T-helper 2 cell treated with Interferon-gamma antibody and Interleukin-4, amounts not matched to agents 5 μg/mL and 100 μg/mL, for 36 hours (primary cell): ENCODE measurements around the gene PHLPP1.

Source experiments
- DNase-seq: peaks from one replicate; pipeline ENCODE4 v3.0.0; 2021; ENCODE audit warnings: low spot score
- H3K27ac Mint-ChIP-seq: one replicate; pipeline ENCODE4 v1.8.0; 2021; ENCODE audit warnings: mild to moderate bottlenecking, mixed read lengths
- H3K27me3 Mint-ChIP-seq: one replicate; pipeline ENCODE4 v1.8.0; 2021; ENCODE audit warnings: low read depth, mixed read lengths
- H3K36me3 Mint-ChIP-seq: one replicate; pipeline ENCODE4 v1.8.0; 2021; ENCODE audit warnings: low read depth, mixed read lengths
- H3K4me1 Mint-ChIP-seq: one replicate; pipeline ENCODE4 v1.8.0; 2021; ENCODE audit warnings: low read depth, mixed read lengths
- H3K4me3 Mint-ChIP-seq: one replicate; pipeline ENCODE4 v1.8.0; 2022; ENCODE audit warnings: mild to moderate bottlenecking, moderate library complexity, mixed read lengths
- H3K9me3 Mint-ChIP-seq: one replicate; pipeline ENCODE4 v1.8.0; 2021; ENCODE audit warnings: mixed read lengths

The PHLPP1 gene

GRCh38 chr18:62741584-62741983, 26.2 kb downstream of the PHLPP1 start:
- DNase-seq = no peak
- H3K36me3 Mint-ChIP-seq = no peaks in the 10 kb centered on the region
- H3K4me1 Mint-ChIP-seq = peaks cover 21% of the 10 kb centered on the region
- H3K4me3 Mint-ChIP-seq = no peak overlapping the region
- H3K9me3 Mint-ChIP-seq = no peaks in the 10 kb centered on the region
- H3K27ac Mint-ChIP-seq = no peak overlapping the region
- H3K27me3 Mint-ChIP-seq = no peaks in the 10 kb centered on the region

- no peak overlapping the region for H3K4me3 Mint-ChIP-seq
- H3K36me3 Mint-ChIP-seq = peaks cover 2% of the 10 kb centered on the region
- H3K27me3 Mint-ChIP-seq = no peaks in the 10 kb centered on the region
- H3K27ac Mint-ChIP-seq = no peak overlapping the region
- H3K9me3 Mint-ChIP-seq = peaks cover under 1% of the 10 kb centered on the region
- peaks cover 21% of the 10 kb centered on the region for H3K4me1 Mint-ChIP-seq
- no peak for DNase-seq
These were observed 29.0 kb downstream of the PHLPP1 start for GRCh38 chr18:62744076-62744968.

- Mint-ChIP-seq H3K36me3 (peaks cover 7% of the 10 kb centered on the region), H3K4me3 (no peak overlapping the region), H3K9me3 (peaks cover 3% of the 10 kb centered on the region), H3K4me1 (peaks cover 22% of the 10 kb centered on the region), H3K27me3 (no peaks in the 10 kb centered on the region), H3K27ac (no peak overlapping the region)
- no peak for DNase-seq
These were observed 29.9 kb downstream of the PHLPP1 start for GRCh38 chr18:62745089-62745751.

- DNase-seq = no peak
- Mint-ChIP-seq H3K4me3 (no peak overlapping the region), H3K9me3 (peaks cover 3% of the 10 kb centered on the region), H3K27me3 (no peaks in the 10 kb centered on the region), H3K27ac (no peak overlapping the region), H3K36me3 (peaks cover 7% of the 10 kb centered on the region), H3K4me1 (peaks cover 22% of the 10 kb centered on the region)
These were observed 34.0 kb downstream of the PHLPP1 start for GRCh38 chr18:62749389-62749788.

GRCh38 chr18:62751341-62751821, 36.0 kb downstream of the PHLPP1 start:
- Mint-ChIP-seq H3K4me1 (peaks cover 15% of the 10 kb centered on the region), H3K27me3 (no peaks in the 10 kb centered on the region), H3K27ac (no peak overlapping the region), H3K4me3 (no peak overlapping the region), H3K9me3 (peaks cover 3% of the 10 kb centered on the region), H3K36me3 (peaks cover 9% of the 10 kb centered on the region)
- no peak for DNase-seq

- Mint-ChIP-seq H3K9me3 (peaks cover 3% of the 10 kb centered on the region), H3K36me3 (peaks cover 9% of the 10 kb centered on the region), H3K4me1 (peaks cover 15% of the 10 kb centered on the region), H3K27me3 (no peaks in the 10 kb centered on the region), H3K27ac (no peak overlapping the region), H3K4me3 (no peak overlapping the region)
- DNase-seq = no peak
These were observed 36.6 kb downstream of the PHLPP1 start for GRCh38 chr18:62751977-62752376.

GRCh38 chr18:62754026-62754425, 38.7 kb downstream of the PHLPP1 start:
- Mint-ChIP-seq H3K4me1 (peaks cover 18% of the 10 kb centered on the region), H3K36me3 (peaks cover 8% of the 10 kb centered on the region), H3K9me3 (peaks cover 3% of the 10 kb centered on the region), H3K27me3 (no peaks in the 10 kb centered on the region), H3K27ac (no peak overlapping the region), H3K4me3 (no peak overlapping the region)
- no peak for DNase-seq

GRCh38 chr18:62755454-62755853, 40.1 kb downstream of the PHLPP1 start:
- no peak overlapping the region for H3K4me3 Mint-ChIP-seq
- peaks cover 3% of the 10 kb centered on the region for H3K36me3 Mint-ChIP-seq
- no peak overlapping the region for H3K27ac Mint-ChIP-seq
- no peaks in the 10 kb centered on the region for H3K9me3 Mint-ChIP-seq
- DNase-seq = no peak
- H3K27me3 Mint-ChIP-seq = no peaks in the 10 kb centered on the region
- peaks cover 15% of the 10 kb centered on the region for H3K4me1 Mint-ChIP-seq

GRCh38 chr18:62755946-62756345, 40.6 kb downstream of the PHLPP1 start:
- Mint-ChIP-seq H3K27ac (no peak overlapping the region), H3K4me1 (peaks cover 11% of the 10 kb centered on the region)

GRCh38 chr18:62757399-62758010, 42.2 kb downstream of the PHLPP1 start:
- Mint-ChIP-seq H3K4me1 (peaks cover 5% of the 10 kb centered on the region), H3K27me3 (no peaks in the 10 kb centered on the region), H3K4me3 (no peak overlapping the region), H3K27ac (no peak overlapping the region), H3K36me3 (peaks cover 3% of the 10 kb centered on the region), H3K9me3 (no peaks in the 10 kb centered on the region)
- DNase-seq = no peak

More at GRCh38 chr18:62755946-62756345, 40.6 kb downstream of the PHLPP1 start:
- H3K4me3 Mint-ChIP-seq = no peak overlapping the region
- H3K9me3 Mint-ChIP-seq = no peaks in the 10 kb centered on the region
- H3K27me3 Mint-ChIP-seq = no peaks in the 10 kb centered on the region
- DNase-seq = no peak
- peaks cover 3% of the 10 kb centered on the region for H3K36me3 Mint-ChIP-seq

GRCh38 chr18:62758591-62758990, 43.2 kb downstream of the PHLPP1 start:
- H3K9me3 Mint-ChIP-seq = no peaks in the 10 kb centered on the region
- DNase-seq = no peak
- H3K27ac Mint-ChIP-seq = no peak overlapping the region
- peaks cover 3% of the 10 kb centered on the region for H3K36me3 Mint-ChIP-seq
- H3K27me3 Mint-ChIP-seq = no peaks in the 10 kb centered on the region
- no peak overlapping the region for H3K4me3 Mint-ChIP-seq
- H3K4me1 Mint-ChIP-seq = peaks cover 10% of the 10 kb centered on the region

- no peak overlapping the region for H3K27ac Mint-ChIP-seq
- no peaks in the 10 kb centered on the region for H3K27me3 Mint-ChIP-seq
- H3K36me3 Mint-ChIP-seq = peaks cover 3% of the 10 kb centered on the region
- peaks cover 12% of the 10 kb centered on the region for H3K4me1 Mint-ChIP-seq
- no peak overlapping the region for H3K4me3 Mint-ChIP-seq
- no peaks in the 10 kb centered on the region for H3K9me3 Mint-ChIP-seq
- no peak for DNase-seq
These were observed 44.5 kb downstream of the PHLPP1 start for GRCh38 chr18:62759704-62760402.

GRCh38 chr18:62760403-62760734, 45.0 kb downstream of the PHLPP1 start:
- H3K4me1 Mint-ChIP-seq = peaks cover 12% of the 10 kb centered on the region
- H3K36me3 Mint-ChIP-seq = no peaks in the 10 kb centered on the region
- H3K9me3 Mint-ChIP-seq = no peaks in the 10 kb centered on the region
- no peak for DNase-seq
- H3K4me3 Mint-ChIP-seq = no peak overlapping the region
- no peak overlapping the region for H3K27ac Mint-ChIP-seq
- no peaks in the 10 kb centered on the region for H3K27me3 Mint-ChIP-seq
